Lower leg skin (tissue), 3 donors: Measurements from ENCODE around the gene SIGLEC11.

Source experiments
- POLR2A ChIP-seq, 2 donors: fragments of 450-650 bp; IDR thresholded peaks; one replicate each; pipeline ENCODE4 v1.6.1; 2016 to 2017; ENCODE audit warnings: antibody characterized with exemption in 2 of 2, mild to moderate bottlenecking in 1 of 2, moderate library complexity in 1 of 2
- TF ChIP-seq, protein P1 (sequence below), 3 donors: fragments of 450-650 bp; IDR thresholded peaks; one replicate each; pipeline ENCODE4 v1.5.1; 2016; ENCODE audit warnings: antibody characterized with exemption in 3 of 3, mild to moderate bottlenecking in 3 of 3, moderate library complexity in 2 of 3

DNA sequence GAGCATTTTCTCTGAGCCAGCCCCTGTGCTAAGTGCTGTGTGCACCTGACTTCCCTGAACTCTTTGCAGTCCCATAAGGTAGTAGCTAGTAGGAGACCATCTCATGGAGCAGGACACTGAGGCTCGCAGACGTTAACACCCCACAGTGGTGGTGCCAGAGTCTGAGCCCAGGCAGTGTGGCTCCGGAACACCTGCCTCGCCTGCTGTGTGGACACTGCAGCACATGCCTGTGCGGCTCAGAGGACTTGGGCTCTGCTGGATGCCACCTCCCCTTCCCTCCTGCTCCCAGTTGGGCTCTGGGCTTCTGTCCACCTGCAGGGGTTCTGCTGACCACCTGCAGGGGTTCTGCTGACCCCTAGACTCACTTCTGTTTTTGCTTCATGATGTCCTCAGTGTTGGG, 27.0 kb upstream of the SIGLEC11 start:
- TF ChIP-seq POLR2A (IDR thresholded peaks at IDR 0.05): no peak
- TF ChIP-seq, protein P1, sequence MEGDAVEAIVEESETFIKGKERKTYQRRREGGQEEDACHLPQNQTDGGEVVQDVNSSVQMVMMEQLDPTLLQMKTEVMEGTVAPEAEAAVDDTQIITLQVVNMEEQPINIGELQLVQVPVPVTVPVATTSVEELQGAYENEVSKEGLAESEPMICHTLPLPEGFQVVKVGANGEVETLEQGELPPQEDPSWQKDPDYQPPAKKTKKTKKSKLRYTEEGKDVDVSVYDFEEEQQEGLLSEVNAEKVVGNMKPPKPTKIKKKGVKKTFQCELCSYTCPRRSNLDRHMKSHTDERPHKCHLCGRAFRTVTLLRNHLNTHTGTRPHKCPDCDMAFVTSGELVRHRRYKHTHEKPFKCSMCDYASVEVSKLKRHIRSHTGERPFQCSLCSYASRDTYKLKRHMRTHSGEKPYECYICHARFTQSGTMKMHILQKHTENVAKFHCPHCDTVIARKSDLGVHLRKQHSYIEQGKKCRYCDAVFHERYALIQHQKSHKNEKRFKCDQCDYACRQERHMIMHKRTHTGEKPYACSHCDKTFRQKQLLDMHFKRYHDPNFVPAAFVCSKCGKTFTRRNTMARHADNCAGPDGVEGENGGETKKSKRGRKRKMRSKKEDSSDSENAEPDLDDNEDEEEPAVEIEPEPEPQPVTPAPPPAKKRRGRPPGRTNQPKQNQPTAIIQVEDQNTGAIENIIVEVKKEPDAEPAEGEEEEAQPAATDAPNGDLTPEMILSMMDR (IDR thresholded peaks at IDR 0.05): no peak
